HepG2 (cell line): ENCODE results near the gene ZSWIM9. TPM values are rescaled to one million over a fixed set of nuclear protein-coding genes. Genes with fewer than 3 reads are reported as not detected.

ENCODE experiments used
- ATAC-seq: fragments of 200-7000 bp; cut with Tn5 transposase; 3 replicates; pipeline ENCODE4 v1.9.1; 2020; ENCODE audit warnings: mild to moderate bottlenecking, moderate library complexity
- Bru-seq: library from RNA; stranded (reverse); fragments of 400-500 nt; gene quantifications from one replicate; lab custom pipeline; 2021; lab: Mats Ljungman, UMichigan
- BruChase-seq, 2 experiments: library from RNA; stranded (reverse); fragments of 400-500 nt; gene quantifications; one replicate each; lab custom pipeline; 2021; lab: Mats Ljungman, UMichigan
- BruUV-seq: library from RNA; stranded (reverse); fragments of 400-500 nt; replicated peaks from 2 replicates; lab custom pipeline; 2021; lab: Mats Ljungman, UMichigan
- CTCF ChIA-PET: fragments of 300-600 bp; formaldehyde crosslinking; extraction: SDS; loops from one replicate; lab custom pipeline; 2021; ENCODE audit warnings: low total read pairs, inconsistent platforms, low intra/inter-chr PET ratio; lab: Yijun Ruan, JAX
- POLR2A ChIA-PET: fragments of 350-600 bp; sonication (Branson Sonifier 250); formaldehyde crosslinking; loops from one replicate; lab custom pipeline; 2020; ENCODE audit warnings: antibody characterized with exemption, inconsistent platforms; lab: Yijun Ruan, JAX
- DNase-seq: peaks from one replicate; pipeline ENCODE4 v3.0.0-alpha.2; 2015; ENCODE audit warnings: low spot score
- FAIRE-seq: peaks from 3 replicates; lab custom pipeline; 2011; peaks lifted over from hg19 to GRCh38; lab: Jason Lieb, UNC
- H2AFZ ChIP-seq: one replicate; pipeline ENCODE4 v1.6.1; 2011; ENCODE audit warnings: low read length, inconsistent platforms
- H3K27ac ChIP-seq: fragments of 300-600 bp; 3 replicates; pipeline ENCODE4 v1.8.0; 2011; ENCODE audit warnings: mixed run types, mild to moderate bottlenecking, mixed read lengths, low read length, inconsistent platforms; ENCODE audit not compliant: insufficient read depth; ENCODE audit errors: extremely low read length
- H3K27me3 ChIP-seq, 2 experiments: fragments of 200-600 bp in 1 of 2; 2 replicates in 1 of 2; 3 replicates in 1 of 2; pipeline versions ENCODE4 v1.6.0 to v1.8.0; 2011; ENCODE audit warnings: low read length in 2 of 2, mild to moderate bottlenecking in 2 of 2, moderate library complexity in 2 of 2, inconsistent platforms in 1 of 2; ENCODE audit not compliant: insufficient read depth in 2 of 2, control insufficient read depth in 1 of 2
- H3K36me3 ChIP-seq, 2 experiments: fragments of 200-600 bp in 1 of 2; replicated peaks in 1 of 2; 2 replicates in 1 of 2; 3 replicates in 1 of 2; pipeline versions ENCODE4 v1.5.1 to v1.8.0; 2011; ENCODE audit warnings: low read length in 2 of 2, inconsistent platforms in 1 of 2; ENCODE audit not compliant: insufficient read depth in 2 of 2, control insufficient read depth in 1 of 2
- H3K4me1 ChIP-seq: 2 replicates; pipeline ENCODE4 v1.5.1; 2012; ENCODE audit warnings: low read length, inconsistent platforms; ENCODE audit not compliant: insufficient read depth
- H3K4me2 ChIP-seq: 2 replicates; pipeline ENCODE4 v1.6.0; 2011; ENCODE audit warnings: low read depth, low read length, inconsistent platforms
- H3K4me3 ChIP-seq, 3 experiments: fragments of 200-600 bp in 1 of 3; sonication (generic), shearing (Covaris generic) in 1 of 3; replicated peaks in 1 of 3; 2 replicates each; pipeline ENCODE4 v1.5.1; 2011 to 2016; ENCODE audit warnings: low read length in 3 of 3, inconsistent platforms in 2 of 3, low read depth in 2 of 3, mild to moderate bottlenecking in 2 of 3, control low read depth in 1 of 3, mixed read lengths in 1 of 3; ENCODE audit not compliant: insufficient read depth in 1 of 3
- H3K79me2 ChIP-seq: one replicate; pipeline ENCODE4 v1.6.1; 2011; ENCODE audit warnings: low read length, inconsistent platforms; ENCODE audit not compliant: insufficient read depth
- H3K9ac ChIP-seq: 2 replicates; pipeline ENCODE4 v1.6.0; 2011; ENCODE audit warnings: mild to moderate bottlenecking, low read depth, low read length, inconsistent platforms; ENCODE audit not compliant: insufficient read depth
- H3K9me3 ChIP-seq: 2 replicates; pipeline ENCODE4 v1.5.1; 2012; ENCODE audit warnings: mild to moderate bottlenecking, low read length
- H4K20me1 ChIP-seq: 2 replicates; pipeline ENCODE4 v1.6.0; 2011; ENCODE audit warnings: inconsistent platforms, mild to moderate bottlenecking, low read length, moderate library complexity; ENCODE audit not compliant: insufficient read depth
- ATF7-NPFF ChIP-seq: sonication (generic); formaldehyde crosslinking; IDR thresholded peaks from 2 replicates; pipeline ENCODE4 v1.8.1; 2023; ENCODE audit warnings: mild to moderate bottlenecking, low read depth, missing genetic modification reagents, moderate library complexity
- GATAD2A ChIP-seq: IDR thresholded peaks from 2 replicates; pipeline ENCODE4 v1.6.1; 2016
- KAT7 ChIP-seq: IDR thresholded peaks from 2 replicates; pipeline ENCODE4 v1.6.1; 2018; ENCODE audit warnings: borderline replicate concordance, missing compliant biosample characterization
- MED13 ChIP-seq: sonication (generic); formaldehyde crosslinking; IDR thresholded peaks from 2 replicates; pipeline ENCODE4 v1.5.0; 2020; ENCODE audit warnings: missing genetic modification reagents
- NR2F1 ChIP-seq, 2 experiments: fragments of 450-650 bp in 1 of 2; formaldehyde crosslinking in 1 of 2; IDR thresholded peaks; 2 replicates each; pipeline versions ENCODE4 v1.5.0 to v1.6.1; 2016 to 2020; ENCODE audit warnings: mild to moderate bottlenecking in 1 of 2, missing compliant biosample characterization in 1 of 2, missing genetic modification reagents in 1 of 2, moderate library complexity in 1 of 2
- RBM39 ChIP-seq: fragments of 200-400 bp; formaldehyde crosslinking; IDR thresholded peaks from one replicate; pipeline ENCODE4 v1.6.1; 2018; ENCODE audit warnings: antibody characterized with exemption, mild to moderate bottlenecking, low read depth, low read length; ENCODE audit not compliant: poor library complexity, severe bottlenecking
- SIN3A ChIP-seq: IDR thresholded peaks from 2 replicates; pipeline ENCODE4 v1.6.1; 2011; ENCODE audit warnings: low read depth, mild to moderate bottlenecking, control low read depth, low read length, borderline replicate concordance
- SMAD3 ChIP-seq: sonication (generic); formaldehyde crosslinking; IDR thresholded peaks from 2 replicates; pipeline ENCODE4 v1.4.0; 2020; ENCODE audit warnings: missing genetic modification reagents
- ZNF329 ChIP-seq: sonication (generic); formaldehyde crosslinking; IDR thresholded peaks from 2 replicates; pipeline ENCODE4 v1.9.0; 2021; ENCODE audit warnings: low read depth, mild to moderate bottlenecking, missing genetic modification reagents
- WGBS: methylation state at CpG from one replicate; pipeline ENCODE4 v1.1.6; 2017; ENCODE audit warnings: low lambda C conversion rate; 5-methylcytosine and 5-hydroxymethylcytosine counted together
- in situ Hi-C: cut with HindIII; loops from 2 replicates; pipeline ENCODE4 v1.10.0; 2017; ENCODE audit warnings: low pct_unique_long_range_greater_than_20kb; ENCODE audit not compliant: extremely low pct_ligation_motif_present
- intact Hi-C: fragments of 100-400 bp; cut with micrococcal nuclease; formaldehyde crosslinking; loops from one replicate; pipeline ENCODE4 v1.10.0; 2022; ENCODE audit not compliant: unreplicated experiment
- long read RNA-seq, 2 experiments: library from RNA in 1 of 2; library from polyadenylated mRNA in 1 of 2; stranded (forward) in 1 of 2; unstranded in 1 of 2; transcript quantifications; one replicate each; pipeline ENCODE4 v2.0.0, GENCODE V29; 2019 to 2022
- polyA minus RNA-seq, 3 experiments: library from RNA; depleted of rRNA, polyadenylated mRNA; stranded (reverse); fragments of >200 nt; gene quantifications; 2 replicates each; pipeline ENCODE4 v1.2.3, GENCODE V29; 2011; ENCODE audit warnings: low replicate concordance in 1 of 3
- polyA plus RNA-seq, 8 experiments: library from polyadenylated mRNA; depleted of rRNA in 3 of 8; stranded (reverse) in 7 of 8; unstranded in 1 of 8; fragments of >200 nt; fragmentation: Illumina TruSeq in 4 of 8; extraction: Trizol in 4 of 8; gene quantifications; 2 replicates each; pipeline versions ENCODE4 v1.2.1 to v1.2.3, GENCODE V29; 2011 to 2016; ENCODE audit warnings: low read depth in 4 of 8, missing spikeins in 1 of 8, mixed read lengths in 1 of 8; ENCODE audit not compliant: insufficient read depth in 1 of 8
- total RNA-seq, 5 experiments: library from RNA; depleted of rRNA; stranded (reverse); fragments of >200 nt; fragmentation: Illumina TruSeq; extraction: Trizol; gene quantifications; 2 replicates each; pipeline ENCODE4 v1.2.3, GENCODE V29; 2016; ENCODE audit warnings: low read depth in 1 of 5
- TF ChIP-seq, protein P1 (sequence below): sonication (generic); formaldehyde crosslinking; IDR thresholded peaks from 2 replicates; pipeline ENCODE4 v1.5.1; 2020; ENCODE audit warnings: missing genetic modification reagents, mild to moderate bottlenecking, borderline replicate concordance
- TF ChIP-seq, protein P2 (sequence below): IDR thresholded peaks from 2 replicates; pipeline ENCODE4 v1.6.1; 2012; ENCODE audit warnings: inconsistent platforms
- TF ChIP-seq, protein P3 (sequence below): sonication (generic); formaldehyde crosslinking; IDR thresholded peaks from 2 replicates; pipeline ENCODE4 v1.5.0; 2020; ENCODE audit warnings: mild to moderate bottlenecking, missing genetic modification reagents, moderate library complexity

ZSWIM9 gene
- 0.39 and 1.1 TPM in 2 replicates for total RNA-seq (2016; rRNA removed; fragmentation: Illumina TruSeq; extraction: Trizol)
- total RNA-seq (2016; cell fraction: cytosol; rRNA removed; fragmentation: Illumina TruSeq; extraction: Trizol; ENCODE audit: low read depth), result 0.26 and 0.91 TPM in 2 replicates
- 0.54 and 0.93 TPM in 2 replicates for total RNA-seq (2016; cell fraction: insoluble cytoplasmic fraction; rRNA removed; fragmentation: Illumina TruSeq; extraction: Trizol)
- total RNA-seq (2016; cell fraction: membrane; rRNA removed; fragmentation: Illumina TruSeq; extraction: Trizol), result 0.43 and 1.00 TPM in 2 replicates
- total RNA-seq (2016; cell fraction: nucleus; rRNA removed; fragmentation: Illumina TruSeq; extraction: Trizol), result 0.72 and 0.75 TPM in 2 replicates
- 0.18 and 0.44 TPM in 2 replicates for polyA plus RNA-seq (2011; rRNA removed)
- polyA plus RNA-seq (2011; cell fraction: cytosol; rRNA removed), result 0.28 and 0.43 TPM in 2 replicates
- 2.1 and 2.4 TPM in 2 replicates for polyA plus RNA-seq (2011; cell fraction: nucleus; rRNA removed)
- polyA plus RNA-seq (2012), result 2.8 and 3.7 TPM in 2 replicates
- polyA plus RNA-seq (2016; cell fraction: cytosol; fragmentation: Illumina TruSeq; extraction: Trizol; ENCODE audit: low read depth), result 0.45 and 0.87 TPM in 2 replicates
- 2.2 TPM in 2 replicates for polyA plus RNA-seq (2016; cell fraction: insoluble cytoplasmic fraction; fragmentation: Illumina TruSeq; extraction: Trizol; ENCODE audit: low read depth)
- polyA plus RNA-seq (2016; cell fraction: membrane; fragmentation: Illumina TruSeq; extraction: Trizol; ENCODE audit: low read depth), result 0.41 and 0.92 TPM in 2 replicates
- 3.7 and 3.8 TPM in 2 replicates for polyA plus RNA-seq (2016; cell fraction: nucleus; fragmentation: Illumina TruSeq; extraction: Trizol; ENCODE audit: insufficient read depth, low read depth)
- polyA minus RNA-seq (2011; rRNA and poly(A)+ RNA removed; ENCODE audit: low replicate concordance), result 1.0 and 1.7 TPM in 2 replicates
- 0.59 and 0.70 TPM in 2 replicates for polyA minus RNA-seq (2011; cell fraction: cytosol; rRNA and poly(A)+ RNA removed)
- 0.75 and 0.90 TPM in 2 replicates for polyA minus RNA-seq (2011; cell fraction: nucleus; rRNA and poly(A)+ RNA removed)
- percentile 52 among the genes with signal in this experiment for Bru-seq, nascent RNA
- BruChase-seq, experiment 1, labeled RNA remaining after a 6-hour chase, result percentile 51 among the genes with signal in this experiment
- BruChase-seq, experiment 2, labeled RNA remaining after a 2-hour chase, result percentile 48 among the genes with signal in this experiment
- long read RNA-seq, experiment 1, partial matches to known transcripts, result 1 of 4 reads
- long read RNA-seq, experiment 1, other reads (novel, unspliced or antisense), result 3 of 4 reads
- long read RNA-seq, experiment 2, partial matches to known transcripts, result 2 of 16 reads
- long read RNA-seq, experiment 2, other reads (novel, unspliced or antisense), result 13 of 16 reads

DNA sequence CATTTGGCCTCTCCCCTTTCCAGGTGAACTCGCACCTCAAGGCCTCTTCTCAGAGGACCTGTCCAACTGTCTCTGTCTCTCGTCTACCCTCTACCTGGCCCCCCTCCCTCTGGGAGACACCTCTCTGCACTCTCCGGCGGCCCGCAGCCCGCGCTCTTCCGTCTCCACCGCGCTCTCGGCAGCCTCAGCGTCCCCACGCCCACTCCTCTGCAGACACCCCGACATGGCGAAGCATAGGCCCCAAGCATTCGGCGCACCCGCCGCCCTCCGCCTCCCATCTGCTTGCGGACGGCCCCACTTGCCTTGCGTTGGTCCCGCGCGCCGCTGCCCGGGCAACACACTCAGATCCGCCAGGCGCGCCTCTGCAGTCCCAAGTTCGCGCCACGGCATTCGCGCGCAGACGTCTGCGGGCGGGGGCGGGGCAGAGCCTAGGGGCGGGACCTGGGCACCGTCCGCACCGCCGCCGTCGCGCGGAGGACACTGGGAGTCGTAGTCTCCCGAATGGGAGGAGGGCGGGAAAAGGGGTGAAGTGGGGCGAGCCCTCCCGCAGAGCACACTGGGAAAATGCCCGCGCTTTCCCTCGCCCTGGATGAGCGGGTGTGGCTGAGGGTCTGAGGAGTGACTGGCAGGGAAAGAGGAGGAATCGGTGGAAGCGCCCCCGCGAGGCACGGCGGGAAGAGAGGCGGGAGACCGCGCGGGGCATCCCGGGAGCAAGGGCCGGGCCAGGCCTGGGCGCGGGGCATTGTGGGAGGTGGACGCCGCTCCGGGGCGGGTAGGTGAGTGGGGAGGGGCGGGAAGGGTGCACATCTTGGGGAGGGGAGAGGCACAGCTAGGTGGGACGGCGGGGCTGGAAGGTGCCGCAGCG is at the start of gene ZSWIM9, which contains the start of gene LIG1:
TSS of gene ZSWIM9 (plus strand) at position 742 of the 865 bp plus-strand sequence. CDS start 1,123 bp downstream, outside the sequence.
TSS of gene LIG1 (minus strand) at position 406 of the 865 bp plus-strand sequence. CDS start 4,778 bp downstream, outside the sequence.
- Histone ChIP-seq H4K20me1 (no peaks in the 10 kb centered on the region; the same call in 1 of the 2 replicates), H3K4me1 (peaks cover 26% of the 10 kb centered on the region), H3K4me3 (peak within 1 kb of the TSS; percentile 93 to 99 (median 96)), H3K79me2 (peaks cover 32% of the 10 kb centered on the region), H3K4me2 (peak within 1 kb of the TSS; percentile 92), H2AFZ (peak within 1 kb of the TSS; percentile 7), H3K9ac (peak within 1 kb of the TSS; percentile 81), H3K9me3 (no peaks in the 10 kb centered on the region), H3K27me3 (no peaks in the 10 kb centered on the region; a peak in 1 of 5 replicates), H3K36me3 (peaks cover 4 to 14% of the 10 kb centered on the region in 2 experiments), H3K27ac (peak within 1 kb of the TSS; percentile 99)
- ATAC-seq (peak; percentile 93), DNase-seq (peak; percentile 94), FAIRE-seq (peak; percentile 56)
- in situ Hi-C loops (no loop called here), intact Hi-C loops (loop anchor here (2.0 kb wide), 1 partner anchor 35 kb away; no protein-coding TSS in a partner anchor)
- no TSS peak for BruUV-seq
- CTCF ChIA-PET, result interaction anchor here (1.8 kb wide), 1 partner anchor 90 kb away, joined by 4 read pairs; no protein-coding TSS in a partner anchor
- 1% methylated on average over 44 of the region's 82 CpGs for WGBS
- POLR2A ChIA-PET, result interaction anchor here (0.6 to 3.4 kb wide), 8 partner anchors 13 to 90 kb away, joined by 3 to 20 read pairs (median 4); partner anchors contain the start of genes CARD8 and PLA2G4C
- TF ChIP-seq RBM39 (peak; percentile 22), GATAD2A (CRISPR knock-in tag) (peak; percentile 33; the same call in 1 of the 2 replicates), NR2F1 (CRISPR knock-in tag; IDR thresholded peaks at IDR 0.05) (no peak), ZNF329 (CRISPR knock-in tag) (peak; percentile 46; the same call in 1 of the 2 replicates), SIN3A (peak; percentile 72; the same call in 1 of the 2 replicates), ATF7-NPFF (CRISPR knock-in tag) (peak; percentile 91), MED13 (CRISPR knock-in tag) (0 out of 2 replicates have a peak, but pooled peaks have one; percentile 17), SMAD3 (peak; percentile 40; the same call in 1 of the 2 replicates), KAT7 (CRISPR knock-in tag) (no peak)
- TF ChIP-seq, protein P1, sequence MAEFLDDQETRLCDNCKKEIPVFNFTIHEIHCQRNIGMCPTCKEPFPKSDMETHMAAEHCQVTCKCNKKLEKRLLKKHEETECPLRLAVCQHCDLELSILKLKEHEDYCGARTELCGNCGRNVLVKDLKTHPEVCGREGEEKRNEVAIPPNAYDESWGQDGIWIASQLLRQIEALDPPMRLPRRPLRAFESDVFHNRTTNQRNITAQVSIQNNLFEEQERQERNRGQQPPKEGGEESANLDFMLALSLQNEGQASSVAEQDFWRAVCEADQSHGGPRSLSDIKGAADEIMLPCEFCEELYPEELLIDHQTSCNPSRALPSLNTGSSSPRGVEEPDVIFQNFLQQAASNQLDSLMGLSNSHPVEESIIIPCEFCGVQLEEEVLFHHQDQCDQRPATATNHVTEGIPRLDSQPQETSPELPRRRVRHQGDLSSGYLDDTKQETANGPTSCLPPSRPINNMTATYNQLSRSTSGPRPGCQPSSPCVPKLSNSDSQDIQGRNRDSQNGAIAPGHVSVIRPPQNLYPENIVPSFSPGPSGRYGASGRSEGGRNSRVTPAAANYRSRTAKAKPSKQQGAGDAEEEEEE (CRISPR knock-in tag), result 0 out of 2 replicates have a peak, but pooled peaks have one; percentile 66
- TF ChIP-seq, protein P2, sequence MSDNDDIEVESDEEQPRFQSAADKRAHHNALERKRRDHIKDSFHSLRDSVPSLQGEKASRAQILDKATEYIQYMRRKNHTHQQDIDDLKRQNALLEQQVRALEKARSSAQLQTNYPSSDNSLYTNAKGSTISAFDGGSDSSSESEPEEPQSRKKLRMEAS, result peak; percentile 84
- TF ChIP-seq, protein P3, sequence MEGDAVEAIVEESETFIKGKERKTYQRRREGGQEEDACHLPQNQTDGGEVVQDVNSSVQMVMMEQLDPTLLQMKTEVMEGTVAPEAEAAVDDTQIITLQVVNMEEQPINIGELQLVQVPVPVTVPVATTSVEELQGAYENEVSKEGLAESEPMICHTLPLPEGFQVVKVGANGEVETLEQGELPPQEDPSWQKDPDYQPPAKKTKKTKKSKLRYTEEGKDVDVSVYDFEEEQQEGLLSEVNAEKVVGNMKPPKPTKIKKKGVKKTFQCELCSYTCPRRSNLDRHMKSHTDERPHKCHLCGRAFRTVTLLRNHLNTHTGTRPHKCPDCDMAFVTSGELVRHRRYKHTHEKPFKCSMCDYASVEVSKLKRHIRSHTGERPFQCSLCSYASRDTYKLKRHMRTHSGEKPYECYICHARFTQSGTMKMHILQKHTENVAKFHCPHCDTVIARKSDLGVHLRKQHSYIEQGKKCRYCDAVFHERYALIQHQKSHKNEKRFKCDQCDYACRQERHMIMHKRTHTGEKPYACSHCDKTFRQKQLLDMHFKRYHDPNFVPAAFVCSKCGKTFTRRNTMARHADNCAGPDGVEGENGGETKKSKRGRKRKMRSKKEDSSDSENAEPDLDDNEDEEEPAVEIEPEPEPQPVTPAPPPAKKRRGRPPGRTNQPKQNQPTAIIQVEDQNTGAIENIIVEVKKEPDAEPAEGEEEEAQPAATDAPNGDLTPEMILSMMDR, result peak; percentile 55
